GM23338 (cell line): ENCODE data around the gene CD99L2.

ENCODE experiments used
- CREB1 ChIP-seq: fragments of 250-450 bp; sonication (Bioruptor Pico); IDR thresholded peaks from 2 replicates; pipeline ENCODE4 v1.5.0; 2020; ENCODE audit warnings: low read depth, mild to moderate bottlenecking, moderate library complexity
- EZH2 ChIP-seq: fragments of 200-600 bp; sonication (generic); IDR thresholded peaks from one replicate; pipeline ENCODE4 v1.8.0; 2017; ENCODE audit warnings: antibody characterized with exemption, mild to moderate bottlenecking, low read depth; ENCODE audit not compliant: unreplicated experiment
- EZH2phosphoT487 ChIP-seq: fragments of 200-600 bp; sonication (generic); IDR thresholded peaks from one replicate; pipeline ENCODE4 v1.8.1; 2018; ENCODE audit warnings: antibody characterized with exemption; ENCODE audit not compliant: unreplicated experiment

DNA sequence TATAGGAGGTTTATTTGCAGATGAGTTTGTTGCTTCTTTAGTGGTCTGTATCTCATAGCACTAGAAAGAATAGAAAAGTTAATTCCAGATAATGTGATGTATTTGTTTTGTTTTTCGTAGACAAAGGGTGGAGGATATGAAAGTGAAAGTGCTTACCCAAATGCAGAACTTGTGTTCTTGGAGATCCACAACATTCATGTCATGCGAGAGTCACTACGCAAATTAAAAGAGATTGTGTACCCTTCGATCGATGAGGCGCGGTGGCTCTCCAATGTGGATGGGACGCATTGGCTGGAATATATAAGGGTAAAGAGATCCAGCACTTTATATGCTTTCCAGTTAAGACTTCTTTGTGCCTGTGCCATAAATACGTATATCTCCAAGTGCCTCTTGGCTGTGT is 162.0 kb downstream of the CD99L2 start:
- TF ChIP-seq EZH2phosphoT487 (no peak), CREB1 (CRISPR knock-in tag) (no peak), EZH2 (no peak)
